Naive thymus-derived CD8-positive, alpha-beta T cell (primary cell): Measurements from ENCODE around the gene HECTD4. TPM values are rescaled to one million over a fixed set of nuclear protein-coding genes. Genes with fewer than 3 reads are reported as not detected.
"Not testable (repeated sequence)": the region's sequence is repeated elsewhere in the genome, so short reads cannot be mapped to it uniquely, and the experiment has no call there.

Source experiments
- ATAC-seq, 2 donors: fragments of 150-1000 bp; cut with Tn5 transposase in 1 of 2; sonication (Bioruptor Pico), chemical (Tn5 transposase) in 1 of 2; 1 replicate in 1 of 2; 2 replicates in 1 of 2; pipeline ENCODE4 v1.10.0; 2021; ENCODE audit warnings: mild to moderate bottlenecking in 2 of 2, moderate library complexity in 2 of 2
- POLR2A ChIA-PET: fragments of 350-600 bp; sonication (Branson Sonifier 250); formaldehyde crosslinking; loops from one replicate; lab custom pipeline; 2021; ENCODE audit warnings: antibody characterized with exemption; lab: Charles Lee
- DNase-seq, 10 donors: peaks; one replicate each; pipeline versions ENCODE4 v3.0.0 to v3.0.0-alpha.2; 2020 to 2022
- H3K27ac Mint-ChIP-seq, 10 donors: one replicate each; pipeline ENCODE4 v1.8.0; 2020 to 2022; ENCODE audit warnings: mild to moderate bottlenecking in 10 of 10, mixed read lengths in 10 of 10, moderate library complexity in 4 of 10, inconsistent platforms in 1 of 10
- H3K27me3 Mint-ChIP-seq, 5 donors: one replicate each; pipeline ENCODE4 v1.8.0; 2021 to 2022; ENCODE audit warnings: mixed read lengths in 5 of 5
- H3K36me3 Mint-ChIP-seq, 3 donors: one replicate each; pipeline ENCODE4 v1.8.0; 2020 to 2022; ENCODE audit warnings: mixed read lengths in 3 of 3, mild to moderate bottlenecking in 2 of 3, inconsistent platforms in 1 of 3
- H3K4me1 Mint-ChIP-seq, 4 donors: one replicate each; pipeline ENCODE4 v1.8.0; 2021 to 2022; ENCODE audit warnings: mixed read lengths in 4 of 4
- H3K4me3 Mint-ChIP-seq, 10 donors: one replicate each; pipeline ENCODE4 v1.8.0; 2020 to 2022; ENCODE audit warnings: mild to moderate bottlenecking in 10 of 10, mixed read lengths in 10 of 10, moderate library complexity in 6 of 10, inconsistent platforms in 1 of 10
- H3K9me3 Mint-ChIP-seq, 9 donors: one replicate each; pipeline ENCODE4 v1.8.0; 2020 to 2022; ENCODE audit warnings: mixed read lengths in 9 of 9, mild to moderate bottlenecking in 3 of 9, inconsistent platforms in 1 of 9, moderate library complexity in 1 of 9
- polyA plus RNA-seq, 3 donors: library from polyadenylated mRNA; unstranded; fragments of 300-500 nt; fragmentation: Illumina TruSeq; gene quantifications; one replicate each; pipeline ENCODE4 v1.2.3, GENCODE V29; 2021
- total RNA-seq, 8 experiments: library from RNA in 2 of 8; stranded (reverse) in 2 of 8; gene quantifications; one replicate each; pipeline ENCODE4 v1.2.3 and lab custom pipeline; 2021 to 2026

Gene HECTD4
- total and polyA plus RNA-seq, 5 experiments from 2014 or later = 1.8 to 60.1 (median 4.5) TPM

DNA sequence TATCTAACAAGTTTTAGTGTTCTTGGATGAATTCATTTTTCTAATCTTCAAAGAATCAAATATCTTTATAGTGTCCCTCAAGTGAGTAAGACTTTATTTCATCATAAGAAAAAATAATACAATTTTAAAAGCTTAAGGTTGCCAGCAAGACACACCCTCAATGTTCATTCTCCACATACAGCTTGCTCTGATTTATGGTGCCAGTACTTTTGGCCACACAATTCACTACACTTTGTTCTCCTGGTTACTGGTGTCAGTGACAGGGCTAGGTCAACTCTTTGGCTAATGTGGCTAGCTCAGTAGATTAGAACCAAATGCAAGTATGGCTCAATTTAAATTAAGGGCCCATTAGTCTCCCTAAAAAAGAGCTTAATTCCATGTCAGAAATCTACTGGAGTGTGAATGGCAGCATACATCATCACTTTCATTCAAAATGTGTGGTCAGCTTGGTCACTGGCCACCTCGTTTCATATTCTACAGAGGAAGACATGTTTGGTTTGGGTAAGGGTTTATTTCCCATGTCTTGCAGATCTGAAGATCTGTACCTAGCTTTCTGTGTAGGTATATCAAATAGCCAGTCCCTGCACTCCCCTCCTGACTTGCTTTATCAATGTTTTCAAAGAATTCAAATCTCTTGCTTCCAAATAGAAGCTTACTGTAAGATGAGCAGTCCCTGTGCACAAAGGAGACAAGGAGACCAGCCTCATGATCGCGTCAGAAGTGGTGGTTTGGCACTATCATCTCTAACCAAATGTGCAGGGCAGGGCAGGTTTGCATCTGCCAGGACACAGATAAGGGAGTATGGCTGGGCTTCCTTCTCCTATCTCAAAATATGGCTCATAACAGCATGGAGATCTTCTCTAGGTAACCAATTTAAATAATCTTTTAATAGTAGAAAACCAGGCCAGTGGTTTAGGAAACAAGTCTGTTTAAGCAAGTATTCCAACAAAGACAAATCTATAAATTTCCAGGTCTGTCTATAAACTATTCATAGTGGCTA is 31.3 kb downstream of the HECTD4 start:
- H3K27ac Mint-ChIP-seq = peak overlapping the region in 2 of 10 donors; percentile 12 to 50
- H3K36me3 Mint-ChIP-seq = peaks cover 0 to under 1% (median 0%) of the 10 kb centered on the region in 3 donors
- DNase-seq = no peak
- H3K9me3 Mint-ChIP-seq = no peaks in the 10 kb centered on the region
- no peak overlapping the region for H3K4me3 Mint-ChIP-seq
- no peaks in the 10 kb centered on the region for H3K27me3 Mint-ChIP-seq
- POLR2A ChIA-PET = no interaction called here
- H3K4me1 Mint-ChIP-seq = peaks cover 18 to 66% (median 36%) of the 10 kb centered on the region in 4 donors
- no peak for ATAC-seq

GRCh38 chr12:112349431-112349830 is 32.8 kb downstream of the HECTD4 start:
- H3K27ac Mint-ChIP-seq = peak overlapping the region in 1 of 10 donors; percentile 59
- no peaks in the 10 kb centered on the region for H3K27me3 Mint-ChIP-seq
- no peaks in the 10 kb centered on the region for H3K36me3 Mint-ChIP-seq
- H3K4me1 Mint-ChIP-seq = peaks cover 24 to 73% (median 45%) of the 10 kb centered on the region in 4 donors
- DNase-seq (no peak), ATAC-seq (no peak)
- H3K9me3 Mint-ChIP-seq = no peaks in the 10 kb centered on the region
- H3K4me3 Mint-ChIP-seq = no peak overlapping the region
- POLR2A ChIA-PET = no interaction called here

DNA sequence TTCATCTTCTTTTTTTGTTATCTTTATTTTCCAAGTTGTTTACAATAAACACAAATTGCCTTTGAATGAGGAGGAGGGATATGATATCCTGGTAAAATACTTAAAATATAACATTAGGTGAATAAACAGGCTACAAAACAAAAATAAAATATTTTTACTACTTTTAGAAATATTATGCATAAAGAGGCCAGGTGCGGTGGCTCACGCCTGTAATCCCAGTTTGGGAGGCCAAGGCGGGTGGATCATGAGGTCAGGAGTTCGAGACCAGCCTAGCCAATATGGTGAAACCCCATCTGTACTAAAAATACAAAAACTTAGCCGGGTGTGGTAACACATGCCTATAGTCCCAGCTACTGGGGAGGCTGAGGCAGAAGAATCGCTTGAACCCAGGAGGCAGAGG is 33.3 kb downstream of the HECTD4 start:
- DNase-seq, ATAC-seq, POLR2A ChIA-PET, H3K27me3 Mint-ChIP-seq, H3K36me3 Mint-ChIP-seq, H3K9me3 Mint-ChIP-seq, H3K27ac Mint-ChIP-seq, H3K4me3 Mint-ChIP-seq: not testable (repeated sequence)
- H3K4me1 Mint-ChIP-seq = peaks cover 26 to 70% (median 44%) of the 10 kb centered on the region in 4 donors

DNA sequence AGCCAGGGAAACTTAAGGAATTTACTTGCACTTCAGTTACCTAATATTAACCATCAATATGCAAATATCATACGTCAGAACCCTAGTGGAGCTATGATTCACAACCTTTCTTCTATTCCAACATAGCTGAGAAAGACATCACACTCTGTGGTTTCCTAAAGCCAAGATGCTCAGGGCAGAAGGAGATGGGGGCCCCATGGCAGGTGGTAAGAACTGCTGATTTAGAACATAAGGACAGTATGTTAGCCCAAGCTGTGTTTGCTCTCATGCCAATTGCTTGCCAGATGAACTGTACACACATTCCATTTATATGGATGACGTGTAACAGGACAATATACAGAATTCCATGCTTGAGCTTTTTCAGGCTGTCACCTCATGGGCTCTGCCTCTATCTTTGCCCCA is 34.6 kb downstream of the HECTD4 start:
- Mint-ChIP-seq H3K4me3 (no peak overlapping the region), H3K36me3 (no peaks in the 10 kb centered on the region), H3K27ac (no peak overlapping the region), H3K9me3 (no peaks in the 10 kb centered on the region), H3K27me3 (no peaks in the 10 kb centered on the region), H3K4me1 (peaks cover 29 to 70% (median 46%) of the 10 kb centered on the region in 4 donors)
- POLR2A ChIA-PET = no interaction called here
- no peak for DNase-seq
- ATAC-seq = no peak

GRCh38 chr12:112346194-112346593 is 36.0 kb downstream of the HECTD4 start:
- Mint-ChIP-seq H3K9me3 (no peaks in the 10 kb centered on the region), H3K4me3 (peak overlapping the region in 1 of 10 donors; percentile 1), H3K4me1 (peaks cover 33 to 69% (median 51%) of the 10 kb centered on the region in 4 donors), H3K36me3 (no peaks in the 10 kb centered on the region), H3K27me3 (no peaks in the 10 kb centered on the region), H3K27ac (peak overlapping the region in 1 of 10 donors; percentile 1)
- no peak for ATAC-seq
- POLR2A ChIA-PET = no interaction called here
- no peak for DNase-seq

- ATAC-seq (no peak), DNase-seq (no peak)
- Mint-ChIP-seq H3K27me3 (no peaks in the 10 kb centered on the region), H3K4me1 (peaks cover 28 to 58% (median 46%) of the 10 kb centered on the region in 4 donors), H3K36me3 (no peaks in the 10 kb centered on the region), H3K4me3 (no peak overlapping the region), H3K9me3 (no peaks in the 10 kb centered on the region), H3K27ac (peak overlapping the region in 1 of 10 donors; percentile 21)
- POLR2A ChIA-PET = no interaction called here
Measured at GRCh38 chr12:112344220-112344619, 38.0 kb downstream of the HECTD4 start.

DNA sequence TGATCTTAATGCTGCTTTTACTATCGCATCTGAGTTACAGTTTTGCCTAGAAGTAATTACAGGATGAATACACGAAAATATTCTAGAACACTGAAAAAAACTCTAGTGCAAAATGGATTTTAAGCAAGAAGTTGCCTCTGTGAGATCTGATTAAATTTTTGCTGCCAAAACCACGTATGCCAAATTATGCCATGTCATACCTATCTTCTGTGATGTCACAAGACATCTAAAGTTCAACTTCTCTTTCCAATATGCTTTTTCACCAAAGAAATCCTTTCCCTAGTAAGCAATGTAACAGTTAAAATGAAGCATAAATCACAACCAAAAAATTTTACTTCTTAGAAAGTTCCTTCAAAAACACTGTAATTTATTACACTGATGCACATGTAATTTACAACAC is 39.6 kb downstream of the HECTD4 start:
- peaks cover 28 to 62% (median 49%) of the 10 kb centered on the region in 4 donors for H3K4me1 Mint-ChIP-seq
- POLR2A ChIA-PET = no interaction called here
- peaks cover 0 to 8% (median 0%) of the 10 kb centered on the region in 3 donors for H3K36me3 Mint-ChIP-seq
- H3K27me3 Mint-ChIP-seq = no peaks in the 10 kb centered on the region
- no peak for DNase-seq
- no peak for ATAC-seq
- no peak overlapping the region for H3K27ac Mint-ChIP-seq
- H3K4me3 Mint-ChIP-seq = no peak overlapping the region
- no peaks in the 10 kb centered on the region for H3K9me3 Mint-ChIP-seq

- no peak for DNase-seq
- no peaks in the 10 kb centered on the region for H3K27me3 Mint-ChIP-seq
- POLR2A ChIA-PET = no interaction called here
- H3K9me3 Mint-ChIP-seq = no peaks in the 10 kb centered on the region
- H3K4me3 Mint-ChIP-seq = no peak overlapping the region
- H3K27ac Mint-ChIP-seq = peak overlapping the region in 2 of 10 donors; percentile 17 to 31
- H3K36me3 Mint-ChIP-seq = peaks cover 0 to 8% (median 0%) of the 10 kb centered on the region in 3 donors
- H3K4me1 Mint-ChIP-seq = peaks cover 29 to 59% (median 44%) of the 10 kb centered on the region in 4 donors
- ATAC-seq = no peak
Measured at GRCh38 chr12:112341046-112341825, 41.0 kb downstream of the HECTD4 start.

DNA sequence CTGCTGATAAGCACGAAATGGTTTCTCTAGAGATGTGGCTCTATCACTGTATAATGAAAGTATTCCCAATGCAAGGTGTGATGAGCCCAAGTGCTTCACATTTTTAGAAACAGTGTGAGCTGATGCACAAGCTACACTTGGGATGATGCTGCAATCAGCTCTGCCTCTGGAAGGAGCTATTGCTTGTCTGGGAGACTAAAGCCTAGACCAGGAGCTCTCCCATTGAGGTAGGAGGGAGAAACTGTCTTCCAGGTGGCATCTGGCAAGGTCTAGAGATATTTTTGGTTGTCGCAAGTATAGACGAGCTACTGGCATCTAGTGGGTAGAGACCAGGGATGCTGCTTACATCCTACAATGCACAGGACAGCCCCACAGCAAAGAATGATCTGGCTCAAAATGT is 42.0 kb downstream of the HECTD4 start:
- POLR2A ChIA-PET = no interaction called here
- no peak for ATAC-seq
- peaks cover 0 to 8% (median 3%) of the 10 kb centered on the region in 3 donors for H3K36me3 Mint-ChIP-seq
- no peak for DNase-seq
- H3K27ac Mint-ChIP-seq = no peak overlapping the region
- no peak overlapping the region for H3K4me3 Mint-ChIP-seq
- peaks cover 22 to 50% (median 35%) of the 10 kb centered on the region in 4 donors for H3K4me1 Mint-ChIP-seq
- no peaks in the 10 kb centered on the region for H3K27me3 Mint-ChIP-seq
- no peaks in the 10 kb centered on the region for H3K9me3 Mint-ChIP-seq

DNA sequence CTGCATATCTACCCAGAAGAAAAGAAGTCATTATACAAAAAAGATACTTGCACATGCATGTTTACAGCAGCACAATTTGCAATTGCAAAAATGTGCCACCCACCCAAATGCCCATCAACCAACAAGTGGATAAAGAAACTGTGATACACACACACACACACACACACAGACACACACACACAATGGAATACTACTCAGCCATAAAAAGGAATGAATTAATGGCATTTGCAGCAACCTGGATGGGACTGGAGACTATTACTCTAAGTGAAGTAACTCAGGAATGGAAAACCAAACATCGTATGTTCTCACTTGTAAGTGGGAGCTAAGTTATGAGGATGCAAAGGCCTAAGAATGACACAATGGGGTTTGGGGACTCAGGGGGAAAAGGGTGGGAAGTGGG is 47.2 kb downstream of the HECTD4 start:
- peaks cover 6 to 26% (median 9%) of the 10 kb centered on the region in 4 donors for H3K4me1 Mint-ChIP-seq
- ATAC-seq, H3K36me3 Mint-ChIP-seq, H3K9me3 Mint-ChIP-seq, H3K27ac Mint-ChIP-seq, POLR2A ChIA-PET, DNase-seq, H3K27me3 Mint-ChIP-seq, H3K4me3 Mint-ChIP-seq: not testable (repeated sequence)

DNA sequence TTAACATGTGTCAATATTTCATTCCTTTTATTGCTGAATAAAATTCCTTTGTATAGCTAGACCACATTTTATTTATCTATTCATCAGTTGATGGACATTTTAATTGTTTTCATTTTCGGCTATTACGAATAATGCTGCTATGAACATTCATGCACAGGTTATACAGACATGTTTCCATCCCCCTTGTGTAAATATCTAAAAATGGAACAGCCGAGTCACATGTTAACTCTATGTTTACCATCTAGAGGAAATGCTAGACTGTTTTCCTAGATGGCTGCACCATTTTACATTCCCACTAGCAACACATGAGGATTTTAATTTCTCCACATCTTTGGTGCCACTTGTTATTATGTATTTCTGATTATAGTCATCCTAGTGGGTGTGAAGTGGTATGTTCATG is 49.2 kb downstream of the HECTD4 start:
- H3K36me3 Mint-ChIP-seq = peaks cover 0 to 6% (median under 1%) of the 10 kb centered on the region in 3 donors
- POLR2A ChIA-PET = no interaction called here
- H3K27me3 Mint-ChIP-seq = no peaks in the 10 kb centered on the region
- no peaks in the 10 kb centered on the region for H3K9me3 Mint-ChIP-seq
- H3K27ac Mint-ChIP-seq = no peak overlapping the region
- no peak overlapping the region for H3K4me3 Mint-ChIP-seq
- H3K4me1 Mint-ChIP-seq = peaks cover 9 to 25% (median 11%) of the 10 kb centered on the region in 4 donors
- ATAC-seq (no peak), DNase-seq (no peak)

DNA sequence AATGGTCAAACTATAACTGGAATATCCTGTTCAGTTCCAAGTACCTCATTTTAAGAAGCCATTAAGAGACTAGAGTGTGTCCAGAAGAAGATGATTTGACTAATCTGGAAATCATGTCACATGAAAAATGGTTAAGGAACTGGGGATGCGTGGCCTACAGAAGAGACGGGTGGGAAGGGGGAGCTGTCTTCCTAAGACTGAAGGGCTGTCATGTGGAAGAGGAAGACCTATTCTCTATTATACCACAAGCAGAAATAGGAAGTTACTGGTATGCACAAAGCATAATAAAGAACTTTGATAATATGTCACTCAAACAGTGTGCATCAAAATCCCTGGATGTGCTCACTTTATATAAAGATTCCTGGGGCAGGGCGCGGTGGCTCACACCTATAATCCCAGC is 50.3 kb downstream of the HECTD4 start:
- Mint-ChIP-seq H3K9me3 (no peaks in the 10 kb centered on the region), H3K4me3 (no peak overlapping the region), H3K36me3 (peaks cover 0 to 6% (median 0%) of the 10 kb centered on the region in 3 donors), H3K4me1 (peaks cover 7 to 30% (median 11%) of the 10 kb centered on the region in 4 donors), H3K27me3 (no peaks in the 10 kb centered on the region), H3K27ac (no peak overlapping the region)
- POLR2A ChIA-PET = no interaction called here
- ATAC-seq (no peak), DNase-seq (no peak)

GRCh38 chr12:112330706-112331105 is 51.5 kb downstream of the HECTD4 start:
- Mint-ChIP-seq H3K27me3 (no peaks in the 10 kb centered on the region), H3K36me3 (peaks cover 0 to 3% (median 0%) of the 10 kb centered on the region in 3 donors)

More at GRCh38 chr12:112330706-112331105, 51.5 kb downstream of the HECTD4 start:
- Mint-ChIP-seq H3K4me1 (peaks cover 7 to 30% (median 11%) of the 10 kb centered on the region in 4 donors), H3K27ac (no peak overlapping the region), H3K9me3 (no peaks in the 10 kb centered on the region), H3K4me3 (no peak overlapping the region)
- no peak for DNase-seq
- ATAC-seq = no peak
- POLR2A ChIA-PET = no interaction called here
